Measurements from ENCODE around the gene SSR1.

The SSR1 gene

GRCh38 chr6:7257521-7258230, 55.3 kb downstream of the SSR1 start:
- DNase-seq = no peak

GRCh38 chr6:7256785-7257184, 56.2 kb downstream of the SSR1 start:
- no peak for DNase-seq

GRCh38 chr6:7255918-7256317, 57.1 kb downstream of the SSR1 start:
- DNase-seq = no peak

- DNase-seq = peak; percentile 81 to 91 (median 89)
Observed at GRCh38 chr6:7254980-7255835, 57.8 kb downstream of the SSR1 start.

GRCh38 chr6:7252390-7252789, 60.6 kb downstream of the SSR1 start:
- peak; percentile 73 to 91 (median 85) for DNase-seq

- DNase-seq = peak in 2 of 4 experiments; percentile 55 to 72
Observed at GRCh38 chr6:7251646-7252260, 61.2 kb downstream of the SSR1 start.

- DNase-seq = no peak
Observed at GRCh38 chr6:7250812-7251211, 62.2 kb downstream of the SSR1 start.

GRCh38 chr6:7249946-7250643, 62.9 kb downstream of the SSR1 start:
- no peak for DNase-seq

GRCh38 chr6:7249391-7249790, 63.6 kb downstream of the SSR1 start:
- no peak for DNase-seq

- no peak for DNase-seq
Observed at GRCh38 chr6:7247828-7248227, 65.2 kb downstream of the SSR1 start.

GRCh38 chr6:7247179-7247456, 65.9 kb downstream of the SSR1 start:
- DNase-seq = no peak

- DNase-seq = no peak
Observed at GRCh38 chr6:7246401-7247178, 66.4 kb downstream of the SSR1 start.

GRCh38 chr6:7245668-7246393, 67.2 kb downstream of the SSR1 start:
- DNase-seq = no peak

GRCh38 chr6:7243179-7243981, 69.6 kb downstream of the SSR1 start:
- DNase-seq = peak; percentile 71 to 84 (median 81)

GRCh38 chr6:7242835-7243178, 70.2 kb downstream of the SSR1 start:
- DNase-seq = no peak

- DNase-seq = peak; percentile 42 to 73 (median 50)
Observed at GRCh38 chr6:7241709-7242645, 71.0 kb downstream of the SSR1 start.

GRCh38 chr6:7241160-7241559, 71.8 kb downstream of the SSR1 start:
- no peak for DNase-seq

- DNase-seq = no peak
Observed at GRCh38 chr6:7240351-7240750, 72.6 kb downstream of the SSR1 start.

GRCh38 chr6:7239590-7239948, 73.4 kb downstream of the SSR1 start:
- DNase-seq = no peak
